Mucosa of rectum (tissue), 2 donors: ENCODE measurements around the gene RRBP1.

Experiments
- H3K27ac ChIP-seq, 2 donors: one replicate each; pipeline ENCODE4 v1.7.0; 2013; ENCODE audit warnings: inconsistent platforms in 2 of 2, low read depth in 2 of 2, low read length in 2 of 2
- H3K27me3 ChIP-seq, 2 donors: one replicate each; pipeline ENCODE4 v1.7.0; 2013; ENCODE audit warnings: low read length in 2 of 2; ENCODE audit not compliant: control insufficient read depth in 2 of 2, insufficient read depth in 2 of 2
- H3K36me3 ChIP-seq, 2 donors: one replicate each; pipeline ENCODE4 v1.7.0; 2013; ENCODE audit warnings: low read length in 2 of 2; ENCODE audit not compliant: control insufficient read depth in 2 of 2, insufficient read depth in 2 of 2
- H3K4me1 ChIP-seq, 2 donors: one replicate each; pipeline ENCODE4 v1.7.0; 2013; ENCODE audit warnings: low read length in 2 of 2, mild to moderate bottlenecking in 1 of 2; ENCODE audit not compliant: control insufficient read depth in 2 of 2, insufficient read depth in 2 of 2
- H3K4me3 ChIP-seq, 2 donors: one replicate each; pipeline ENCODE4 v1.7.0; 2013; ENCODE audit warnings: low read length in 2 of 2
- H3K9ac ChIP-seq, 2 donors: one replicate each; pipeline ENCODE4 v1.7.0; 2013; ENCODE audit warnings: low read length in 2 of 2, low read depth in 1 of 2, mild to moderate bottlenecking in 1 of 2
- H3K9me3 ChIP-seq, 2 donors: one replicate each; pipeline ENCODE4 v1.7.0; 2013; ENCODE audit warnings: low read length in 2 of 2; ENCODE audit not compliant: control insufficient read depth in 2 of 2
- donor health status: healthy.
- donor health status: Normal muscosa, but diverticular disease.

Gene RRBP1, protein sequence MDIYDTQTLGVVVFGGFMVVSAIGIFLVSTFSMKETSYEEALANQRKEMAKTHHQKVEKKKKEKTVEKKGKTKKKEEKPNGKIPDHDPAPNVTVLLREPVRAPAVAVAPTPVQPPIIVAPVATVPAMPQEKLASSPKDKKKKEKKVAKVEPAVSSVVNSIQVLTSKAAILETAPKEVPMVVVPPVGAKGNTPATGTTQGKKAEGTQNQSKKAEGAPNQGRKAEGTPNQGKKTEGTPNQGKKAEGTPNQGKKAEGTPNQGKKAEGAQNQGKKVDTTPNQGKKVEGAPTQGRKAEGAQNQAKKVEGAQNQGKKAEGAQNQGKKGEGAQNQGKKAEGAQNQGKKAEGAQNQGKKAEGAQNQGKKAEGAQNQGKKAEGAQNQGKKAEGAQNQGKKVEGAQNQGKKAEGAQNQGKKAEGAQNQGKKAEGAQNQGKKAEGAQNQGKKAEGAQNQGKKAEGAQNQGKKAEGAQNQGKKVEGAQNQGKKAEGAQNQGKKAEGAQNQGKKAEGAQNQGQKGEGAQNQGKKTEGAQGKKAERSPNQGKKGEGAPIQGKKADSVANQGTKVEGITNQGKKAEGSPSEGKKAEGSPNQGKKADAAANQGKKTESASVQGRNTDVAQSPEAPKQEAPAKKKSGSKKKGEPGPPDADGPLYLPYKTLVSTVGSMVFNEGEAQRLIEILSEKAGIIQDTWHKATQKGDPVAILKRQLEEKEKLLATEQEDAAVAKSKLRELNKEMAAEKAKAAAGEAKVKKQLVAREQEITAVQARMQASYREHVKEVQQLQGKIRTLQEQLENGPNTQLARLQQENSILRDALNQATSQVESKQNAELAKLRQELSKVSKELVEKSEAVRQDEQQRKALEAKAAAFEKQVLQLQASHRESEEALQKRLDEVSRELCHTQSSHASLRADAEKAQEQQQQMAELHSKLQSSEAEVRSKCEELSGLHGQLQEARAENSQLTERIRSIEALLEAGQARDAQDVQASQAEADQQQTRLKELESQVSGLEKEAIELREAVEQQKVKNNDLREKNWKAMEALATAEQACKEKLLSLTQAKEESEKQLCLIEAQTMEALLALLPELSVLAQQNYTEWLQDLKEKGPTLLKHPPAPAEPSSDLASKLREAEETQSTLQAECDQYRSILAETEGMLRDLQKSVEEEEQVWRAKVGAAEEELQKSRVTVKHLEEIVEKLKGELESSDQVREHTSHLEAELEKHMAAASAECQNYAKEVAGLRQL (N-terminal part only)

DNA sequence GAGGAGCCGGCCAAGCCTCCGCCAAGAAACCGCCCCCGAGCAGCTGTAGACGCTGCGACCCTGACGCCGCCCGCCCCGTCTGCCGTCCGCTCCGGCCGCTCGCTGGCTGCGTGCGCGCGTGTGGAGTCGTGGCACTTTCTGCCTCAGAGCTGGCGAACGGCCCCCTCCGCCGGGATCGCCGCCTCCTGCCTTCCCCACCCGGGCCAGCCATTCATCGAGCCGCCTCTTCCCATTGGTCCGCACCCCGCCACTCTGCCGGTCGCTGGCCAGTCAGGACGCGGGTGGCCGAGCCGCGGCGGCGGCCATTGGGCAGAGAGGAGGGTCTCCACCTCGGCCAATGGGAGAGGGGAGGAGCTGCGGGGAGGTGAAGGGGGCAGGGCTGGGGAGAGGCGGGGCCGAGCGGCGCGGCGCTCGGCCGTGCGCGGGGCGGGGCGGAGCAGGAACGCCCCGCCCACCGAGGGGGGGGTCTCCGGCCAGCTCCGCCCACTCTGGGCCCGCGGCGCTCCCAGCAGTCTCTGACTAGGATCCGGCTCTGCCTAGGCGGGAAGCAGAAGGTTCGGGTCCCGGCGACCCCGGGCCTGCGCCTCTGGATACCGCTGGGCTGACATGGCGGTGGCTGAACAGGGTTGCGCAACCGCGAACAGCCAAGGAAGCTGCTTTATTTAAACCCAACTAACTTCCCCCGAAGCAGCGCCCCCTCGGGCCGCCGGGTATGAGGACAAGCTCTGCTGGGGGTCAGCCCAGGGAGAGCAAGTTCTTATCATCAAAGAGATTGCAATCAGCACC, at the start of gene RRBP1:
Gene RRBP1 (minus strand): TSS at position 140 of the 786 bp plus-strand sequence. CDS start 21,735 bp downstream, outside the sequence.
- no peaks in the 10 kb centered on the region for H3K27me3 ChIP-seq
- peaks cover 30 to 44% of the 10 kb centered on the region in 2 donors for H3K4me1 ChIP-seq
- H3K9ac ChIP-seq, result peak within 1 kb of the TSS; percentile 84 to 91
- peak within 1 kb of the TSS; percentile 80 to 86 for H3K4me3 ChIP-seq
- H3K27ac ChIP-seq, result peak within 1 kb of the TSS; percentile 91 to 93
- H3K36me3 ChIP-seq, result peaks cover 15 to 18% of the 10 kb centered on the region in 2 donors
- H3K9me3 ChIP-seq, result no peaks in the 10 kb centered on the region

DNA sequence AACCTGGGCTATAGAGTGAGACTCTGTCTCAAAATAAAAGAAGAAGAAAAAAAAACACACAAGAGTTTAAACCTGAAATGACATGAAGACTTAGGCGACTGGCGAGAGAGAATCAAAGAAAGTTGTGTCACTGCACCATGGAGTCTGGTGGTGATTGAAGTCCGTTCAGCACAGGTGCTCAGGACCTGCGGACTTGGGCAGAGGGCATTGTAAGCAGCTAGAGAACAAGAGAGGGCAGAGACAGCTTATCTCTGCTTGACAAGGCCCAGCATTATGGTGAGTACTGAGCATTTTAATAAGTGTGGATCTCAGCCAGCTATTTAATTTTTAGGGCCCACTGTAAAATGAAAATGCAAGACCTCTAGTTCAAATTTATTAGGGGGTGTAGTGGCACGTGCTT, 49.2 kb upstream of the RRBP1 start:
- H3K36me3 ChIP-seq, result no peaks in the 10 kb centered on the region
- no peaks in the 10 kb centered on the region for H3K9me3 ChIP-seq
- peaks cover 0 to 5% of the 10 kb centered on the region in 2 donors for H3K4me1 ChIP-seq
- no peak overlapping the region for H3K9ac ChIP-seq
- H3K27me3 ChIP-seq, result no peaks in the 10 kb centered on the region
- H3K27ac ChIP-seq, result no peak overlapping the region
- no peak overlapping the region for H3K4me3 ChIP-seq

DNA sequence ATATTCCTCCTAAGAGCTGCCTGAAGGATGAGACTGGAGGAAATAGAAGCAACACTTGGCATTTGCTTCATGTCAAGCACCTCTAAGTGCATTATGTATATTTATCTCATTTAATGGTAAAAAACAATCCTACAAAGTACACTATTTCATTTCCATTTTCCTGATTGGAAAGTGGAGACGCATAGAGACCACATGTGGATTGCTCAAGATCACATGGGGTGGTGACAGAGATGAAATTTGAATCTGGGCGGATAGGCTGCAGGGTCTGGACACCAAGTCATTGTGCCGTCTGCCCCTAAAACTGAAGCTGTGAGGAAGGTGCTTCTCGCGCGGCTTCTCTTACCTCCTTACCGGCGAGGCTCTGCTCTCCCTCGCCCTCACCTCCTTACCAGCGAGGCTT, 48.0 kb upstream of the RRBP1 start:
- Histone ChIP-seq H3K9ac (no peak overlapping the region), H3K4me1 (peaks cover 0 to 5% of the 10 kb centered on the region in 2 donors), H3K9me3 (no peaks in the 10 kb centered on the region), H3K4me3 (no peak overlapping the region), H3K27ac (no peak overlapping the region), H3K27me3 (no peaks in the 10 kb centered on the region), H3K36me3 (no peaks in the 10 kb centered on the region)

DNA sequence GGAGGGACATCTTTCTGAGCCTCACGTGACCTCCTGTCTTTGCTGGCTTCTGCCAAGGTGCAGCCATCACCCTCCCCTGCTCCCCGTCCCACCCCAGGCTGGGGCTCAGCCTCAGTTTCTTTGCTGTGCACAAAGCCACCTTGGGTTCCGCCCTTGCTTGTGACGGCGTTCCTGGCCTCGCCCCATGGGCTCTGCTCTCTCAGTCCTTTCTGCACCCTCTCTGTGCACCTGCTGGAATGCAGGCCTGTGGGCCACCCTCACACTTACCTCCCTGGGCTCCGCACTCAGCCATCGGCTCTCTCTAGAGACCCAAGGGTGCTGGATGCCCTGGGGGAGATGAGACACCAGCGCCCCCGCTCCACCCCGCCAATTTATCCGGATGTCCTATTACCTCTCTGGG, 46.0 kb upstream of the RRBP1 start:
- Histone ChIP-seq H3K4me1 (no peaks in the 10 kb centered on the region), H3K4me3 (no peak overlapping the region), H3K9ac (no peak overlapping the region), H3K9me3 (no peaks in the 10 kb centered on the region), H3K36me3 (no peaks in the 10 kb centered on the region), H3K27ac (no peak overlapping the region), H3K27me3 (no peaks in the 10 kb centered on the region)

DNA sequence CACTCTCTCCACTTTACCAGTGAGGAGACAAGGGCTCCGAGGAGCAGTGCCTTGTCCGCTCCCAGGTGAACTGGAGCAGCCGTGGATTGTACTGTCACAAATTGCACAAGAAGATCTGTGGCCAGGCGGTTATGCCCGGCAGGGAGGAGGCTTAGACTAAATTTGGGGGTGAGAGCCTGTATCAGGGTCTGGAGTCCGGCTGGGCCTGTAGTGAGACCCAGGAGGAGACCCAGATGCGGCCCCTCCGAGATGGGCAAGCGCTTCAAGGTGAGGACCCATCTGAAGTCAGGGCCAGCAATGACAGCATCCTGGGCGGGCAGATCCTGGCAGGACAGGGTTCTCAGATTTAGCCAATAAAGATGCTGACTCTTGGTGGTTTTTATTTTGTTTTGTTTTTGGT, 45.3 kb upstream of the RRBP1 start:
- Histone ChIP-seq H3K9ac (no peak overlapping the region), H3K27me3 (no peaks in the 10 kb centered on the region), H3K27ac (no peak overlapping the region), H3K4me1 (no peaks in the 10 kb centered on the region), H3K4me3 (no peak overlapping the region), H3K36me3 (no peaks in the 10 kb centered on the region), H3K9me3 (no peaks in the 10 kb centered on the region)

DNA sequence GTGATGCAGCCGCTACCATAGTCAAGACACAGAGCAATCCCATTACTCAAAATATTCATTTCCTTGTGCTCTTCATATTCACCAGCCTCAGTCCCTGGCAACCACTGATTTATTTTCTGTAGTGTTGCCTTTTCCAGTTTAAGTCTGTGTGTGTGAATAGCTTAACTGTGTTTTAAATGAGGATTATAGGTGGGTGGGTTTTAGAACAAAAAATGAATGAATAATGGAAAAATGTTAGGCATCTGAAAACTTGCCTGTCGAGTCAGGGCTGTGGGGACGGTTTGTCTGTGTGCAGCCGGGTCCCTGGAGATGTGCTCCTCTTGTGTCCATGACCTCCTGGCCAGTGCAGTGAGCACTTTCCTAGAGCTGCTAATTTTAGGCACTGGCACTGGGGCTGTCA, 44.9 kb upstream of the RRBP1 start:
- Histone ChIP-seq H3K27me3 (no peaks in the 10 kb centered on the region), H3K4me1 (no peaks in the 10 kb centered on the region), H3K4me3 (no peak overlapping the region), H3K27ac (no peak overlapping the region), H3K36me3 (no peaks in the 10 kb centered on the region), H3K9me3 (no peaks in the 10 kb centered on the region), H3K9ac (no peak overlapping the region)

DNA sequence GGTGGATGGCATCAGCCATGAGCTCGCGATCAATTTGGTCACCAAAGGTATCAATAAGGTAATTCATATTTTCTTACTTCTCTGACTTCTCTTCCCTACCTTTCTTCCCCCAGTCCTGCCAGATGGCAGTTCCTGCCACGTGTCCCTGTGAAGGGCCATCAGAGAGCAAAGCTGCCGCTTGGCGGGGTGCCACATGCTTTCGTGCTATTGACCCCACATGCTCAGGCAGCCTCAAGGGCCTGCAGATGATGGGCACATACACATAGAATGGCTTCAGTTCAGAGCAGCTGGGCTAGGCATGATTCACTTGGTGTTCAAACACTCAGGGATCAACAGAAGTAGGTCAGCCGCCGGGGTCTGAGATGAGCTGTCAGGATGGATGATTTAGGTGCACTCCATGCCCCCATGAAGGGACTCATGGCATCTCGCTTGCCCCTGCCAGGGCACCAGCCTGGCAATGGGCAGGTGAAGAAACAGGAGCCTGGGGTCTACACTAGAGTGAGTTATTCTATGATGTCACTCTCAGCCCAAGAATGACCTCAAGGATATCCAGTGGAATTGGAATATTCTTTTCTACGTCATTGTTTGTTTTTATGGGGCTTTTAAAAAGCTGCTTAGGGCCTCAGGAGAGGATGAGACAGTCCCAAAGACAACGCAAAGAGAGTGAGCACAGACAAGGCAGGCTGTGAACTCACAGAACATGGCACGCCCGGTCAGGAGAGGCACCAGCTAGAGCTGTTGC, 43.2 kb upstream of the RRBP1 start:
- H3K9ac ChIP-seq, result no peak overlapping the region
- no peaks in the 10 kb centered on the region for H3K9me3 ChIP-seq
- no peak overlapping the region for H3K27ac ChIP-seq
- H3K36me3 ChIP-seq, result no peaks in the 10 kb centered on the region
- no peak overlapping the region for H3K4me3 ChIP-seq
- H3K4me1 ChIP-seq, result no peaks in the 10 kb centered on the region
- no peaks in the 10 kb centered on the region for H3K27me3 ChIP-seq

DNA sequence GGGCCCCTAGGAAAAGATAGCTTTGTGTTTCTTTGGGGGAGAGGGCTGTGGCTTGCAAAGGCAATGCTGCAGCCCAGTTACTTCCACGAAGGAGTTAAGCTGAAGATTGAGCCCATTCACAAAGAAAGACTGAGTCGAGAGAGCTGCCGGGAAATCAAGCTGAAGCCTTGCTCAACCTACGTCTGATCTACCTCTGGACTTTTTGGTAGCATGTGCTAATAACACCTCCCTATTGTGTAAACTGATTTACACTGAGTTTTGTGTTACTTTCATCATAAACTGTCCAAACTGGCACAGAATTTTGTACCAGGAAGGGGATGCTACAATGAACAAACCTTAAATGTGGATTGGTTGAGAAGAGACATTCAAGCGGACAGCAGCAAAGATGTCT, 41.3 kb upstream of the RRBP1 start:
- no peaks in the 10 kb centered on the region for H3K27me3 ChIP-seq
- H3K4me1 ChIP-seq, result no peaks in the 10 kb centered on the region
- H3K4me3 ChIP-seq, result no peak overlapping the region
- no peak overlapping the region for H3K9ac ChIP-seq
- H3K36me3 ChIP-seq, result no peaks in the 10 kb centered on the region
- no peak overlapping the region for H3K27ac ChIP-seq
- H3K9me3 ChIP-seq, result no peaks in the 10 kb centered on the region
